ENCODE data around the gene TOX3.

- TF ChIP-seq, protein P1, sequence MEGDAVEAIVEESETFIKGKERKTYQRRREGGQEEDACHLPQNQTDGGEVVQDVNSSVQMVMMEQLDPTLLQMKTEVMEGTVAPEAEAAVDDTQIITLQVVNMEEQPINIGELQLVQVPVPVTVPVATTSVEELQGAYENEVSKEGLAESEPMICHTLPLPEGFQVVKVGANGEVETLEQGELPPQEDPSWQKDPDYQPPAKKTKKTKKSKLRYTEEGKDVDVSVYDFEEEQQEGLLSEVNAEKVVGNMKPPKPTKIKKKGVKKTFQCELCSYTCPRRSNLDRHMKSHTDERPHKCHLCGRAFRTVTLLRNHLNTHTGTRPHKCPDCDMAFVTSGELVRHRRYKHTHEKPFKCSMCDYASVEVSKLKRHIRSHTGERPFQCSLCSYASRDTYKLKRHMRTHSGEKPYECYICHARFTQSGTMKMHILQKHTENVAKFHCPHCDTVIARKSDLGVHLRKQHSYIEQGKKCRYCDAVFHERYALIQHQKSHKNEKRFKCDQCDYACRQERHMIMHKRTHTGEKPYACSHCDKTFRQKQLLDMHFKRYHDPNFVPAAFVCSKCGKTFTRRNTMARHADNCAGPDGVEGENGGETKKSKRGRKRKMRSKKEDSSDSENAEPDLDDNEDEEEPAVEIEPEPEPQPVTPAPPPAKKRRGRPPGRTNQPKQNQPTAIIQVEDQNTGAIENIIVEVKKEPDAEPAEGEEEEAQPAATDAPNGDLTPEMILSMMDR (IDR thresholded peaks at IDR 0.05): no peak
- TF ChIP-seq EZH2phosphoT487 (IDR thresholded peaks at IDR 0.05) (no peak), EZH2 (IDR thresholded peaks at IDR 0.05) (no peak)
Measured at GRCh38 chr16:52405441-52405840, 141.5 kb downstream of the TOX3 start.

Measured in neural progenitor cell (in vitro differentiated cells).